NCI-H128 (cell line): Measurements from ENCODE around the gene ADD2.

ENCODE experiments used
- DNase-seq: peaks from one replicate; lab custom pipeline; 2025; ENCODE audit not compliant: unreplicated experiment; lab: John Stamatoyannopoulos, UW

ADD2 gene

DNA sequence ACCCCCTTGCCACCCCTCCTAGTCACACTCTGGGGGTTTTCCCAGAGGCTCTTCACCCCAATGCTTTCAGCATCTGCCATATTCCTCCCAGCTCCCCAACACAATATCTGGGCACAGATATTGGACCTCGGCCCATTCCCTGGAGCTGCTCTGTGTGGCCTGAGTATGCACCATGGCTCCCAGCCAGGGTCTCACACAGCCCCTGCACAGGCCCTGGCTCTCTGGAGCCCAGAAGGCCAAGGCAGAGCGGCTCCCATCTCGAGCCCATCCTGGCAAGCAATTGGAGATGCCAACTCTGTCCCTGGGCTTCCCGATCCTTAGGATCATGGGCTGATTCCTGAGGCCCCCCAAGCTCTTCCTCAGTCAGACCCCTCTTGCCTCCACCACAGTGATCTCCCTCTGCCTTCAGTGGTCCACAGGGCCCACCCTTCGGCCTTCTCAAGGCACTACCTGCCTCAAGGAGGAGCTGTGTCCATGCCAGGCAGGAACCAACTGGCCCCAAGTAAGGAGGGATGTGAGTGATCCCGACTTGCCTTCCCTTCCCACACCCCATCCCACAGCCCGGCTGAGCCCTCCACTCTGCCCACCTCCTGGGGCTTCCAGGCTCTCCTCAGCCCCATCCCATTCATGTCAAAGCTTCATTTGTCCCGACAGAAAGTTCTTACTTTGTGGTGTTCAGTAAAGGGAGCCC, 62.7 kb downstream of the ADD2 start:
- DNase-seq: no peak

DNA sequence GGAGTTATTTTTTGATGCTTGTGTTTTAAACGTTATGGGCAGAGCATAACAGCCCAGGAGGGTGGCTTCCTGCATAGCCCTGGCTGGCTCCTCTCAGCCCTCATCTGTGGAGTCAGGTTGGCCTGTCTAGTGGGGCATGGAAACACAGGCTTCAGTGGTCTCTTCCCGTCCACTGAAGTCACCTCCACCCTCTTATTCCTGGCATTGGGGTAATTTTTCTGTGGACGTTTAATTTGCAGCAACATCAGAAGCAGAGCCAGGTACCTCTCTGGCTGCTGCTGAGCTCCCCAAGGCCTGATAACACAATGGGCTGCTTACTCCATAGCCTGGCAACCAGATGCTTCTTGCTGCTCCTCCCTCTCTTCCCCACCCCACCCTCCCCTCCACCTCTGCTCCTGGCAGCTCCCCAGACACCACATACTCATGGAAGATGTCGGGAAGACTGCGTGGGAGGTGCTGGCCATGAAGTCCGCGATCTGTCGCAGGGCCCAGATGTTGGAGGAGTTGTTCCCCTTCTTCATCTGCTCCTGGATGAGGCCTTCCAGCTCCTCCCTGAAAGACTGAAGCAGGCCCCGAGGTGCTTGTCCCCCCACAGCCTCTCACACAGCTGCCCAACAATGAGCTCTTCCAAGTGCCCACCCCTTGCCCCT, 64.0 kb downstream of the ADD2 start:
- no peak for DNase-seq

DNA sequence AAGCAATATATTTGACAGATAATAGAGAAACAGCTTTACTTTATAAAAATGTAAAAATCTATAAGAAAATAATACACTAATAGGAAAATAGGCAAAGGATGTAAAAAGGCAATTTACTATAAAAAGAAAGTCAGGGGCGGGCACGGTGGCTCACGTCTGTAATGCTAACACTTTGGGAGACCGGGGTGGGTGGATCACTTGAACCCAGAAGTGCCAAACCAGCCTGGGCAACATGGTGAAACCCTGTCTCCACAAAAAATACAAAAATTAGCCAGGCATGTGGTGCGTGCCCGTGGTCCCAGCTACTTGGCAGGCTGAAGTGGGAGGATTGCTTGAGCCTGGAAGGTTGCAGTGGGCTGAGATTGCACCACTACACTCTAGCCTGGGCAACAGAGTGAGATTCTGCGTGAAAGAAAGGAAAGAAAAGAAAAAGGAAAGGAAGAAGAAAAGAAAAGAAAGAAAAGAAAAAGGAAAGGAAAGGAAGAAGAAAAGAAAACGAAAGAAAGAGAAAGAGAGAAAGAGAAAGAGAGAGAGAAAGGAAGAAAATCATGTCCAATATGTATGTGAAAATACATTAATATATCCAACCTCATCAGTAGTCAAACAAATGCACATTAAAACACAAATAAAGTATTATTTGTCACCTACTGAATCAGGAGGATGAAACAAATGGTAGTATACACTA, 65.1 kb downstream of the ADD2 start:
- no peak for DNase-seq

DNA sequence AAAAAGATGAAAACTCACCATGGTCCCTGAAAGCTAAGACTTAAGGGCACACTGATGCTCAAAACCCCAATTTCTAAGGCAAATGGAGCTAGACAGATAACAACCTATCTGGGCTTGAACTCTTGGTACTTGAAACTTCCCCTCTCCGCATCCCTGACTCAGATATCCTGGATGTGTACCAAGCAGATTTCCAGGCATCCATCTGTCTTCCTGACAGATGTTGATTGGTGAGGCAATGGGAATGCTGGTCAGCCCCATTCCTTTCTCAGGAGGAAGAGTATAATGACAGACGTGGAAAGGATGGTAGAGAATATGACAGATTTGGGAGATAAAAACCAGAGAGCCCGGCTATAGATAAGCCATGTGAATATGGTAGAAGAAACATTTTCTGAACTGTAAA, 69.2 kb downstream of the ADD2 start:
- no peak for DNase-seq

DNA sequence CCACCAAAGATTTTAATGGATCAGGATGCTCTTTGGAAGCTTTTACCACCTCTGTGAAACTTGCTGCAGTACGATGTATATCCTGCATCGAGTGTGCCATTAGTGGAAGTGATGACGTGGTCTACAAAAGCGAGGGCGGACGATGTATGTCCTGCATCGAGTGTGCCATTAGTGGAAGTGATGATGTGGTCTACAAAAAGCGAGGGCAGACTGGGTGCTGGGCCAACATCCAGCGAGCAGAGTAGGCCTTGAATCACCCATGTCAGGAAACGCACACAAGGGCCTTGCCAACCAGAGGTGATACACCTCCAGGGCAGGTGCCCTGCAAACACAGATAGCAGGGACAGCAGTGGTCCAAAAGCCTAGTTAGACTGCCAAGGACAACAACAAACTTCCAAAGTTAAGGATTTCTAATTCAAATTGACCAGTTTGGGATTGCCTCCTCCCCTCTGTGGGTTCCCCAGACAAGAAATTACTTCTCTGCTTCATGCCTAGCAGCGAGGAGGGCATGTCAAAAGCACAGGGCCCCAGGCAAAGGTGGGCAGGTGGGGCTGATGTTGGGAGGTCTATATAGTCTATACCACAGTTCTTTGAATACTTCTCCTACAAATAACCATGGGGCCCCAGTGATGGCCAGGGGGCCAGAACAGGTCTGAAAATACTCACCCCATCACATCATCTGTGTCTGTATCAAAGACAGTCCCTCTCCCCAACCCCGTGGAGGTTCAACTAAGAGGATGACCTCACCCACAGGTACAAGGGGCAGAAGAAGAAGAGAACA, 70.2 kb downstream of the ADD2 start:
- no peak for DNase-seq

DNA sequence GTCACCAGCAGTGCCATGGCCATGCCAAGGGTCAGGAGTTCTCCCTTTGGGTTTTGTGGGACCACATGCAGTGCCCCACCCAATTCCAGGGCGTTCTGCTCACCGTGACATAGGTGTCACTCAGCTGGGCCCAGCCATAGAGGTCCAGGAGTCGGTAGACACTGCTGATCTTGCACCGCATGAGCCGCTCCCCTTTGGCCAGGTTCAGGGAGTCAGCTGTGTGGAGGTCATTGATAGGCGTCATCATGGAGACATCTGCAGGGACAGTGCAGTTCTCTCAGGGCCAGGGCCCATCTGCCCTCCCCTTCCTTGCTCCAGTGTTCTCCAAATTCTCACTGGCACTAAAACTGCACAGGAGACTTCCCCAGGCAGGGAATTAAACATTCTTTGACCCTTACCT, 71.9 kb downstream of the ADD2 start:
- DNase-seq: no peak

DNA sequence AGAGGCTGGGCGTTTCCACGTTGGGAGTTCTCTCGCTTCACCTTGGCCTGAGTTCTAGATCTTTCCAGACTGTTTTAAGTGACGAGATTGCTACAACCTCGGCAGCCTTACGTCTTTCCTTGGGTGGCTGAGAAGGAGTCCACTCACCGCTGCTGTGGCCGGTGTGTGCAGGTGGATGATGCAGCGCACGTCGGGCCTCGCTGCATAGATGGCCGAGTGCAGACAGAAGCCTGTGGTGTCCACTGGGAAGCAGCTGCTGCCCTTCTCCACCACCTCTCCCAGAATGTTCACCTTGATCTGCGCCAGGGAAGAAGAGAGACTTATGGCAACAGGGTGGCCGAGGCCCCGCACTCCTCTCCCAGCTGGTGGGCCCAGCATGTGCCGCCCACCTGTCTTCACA, 75.7 kb downstream of the ADD2 start:
- DNase-seq: no peak

DNA sequence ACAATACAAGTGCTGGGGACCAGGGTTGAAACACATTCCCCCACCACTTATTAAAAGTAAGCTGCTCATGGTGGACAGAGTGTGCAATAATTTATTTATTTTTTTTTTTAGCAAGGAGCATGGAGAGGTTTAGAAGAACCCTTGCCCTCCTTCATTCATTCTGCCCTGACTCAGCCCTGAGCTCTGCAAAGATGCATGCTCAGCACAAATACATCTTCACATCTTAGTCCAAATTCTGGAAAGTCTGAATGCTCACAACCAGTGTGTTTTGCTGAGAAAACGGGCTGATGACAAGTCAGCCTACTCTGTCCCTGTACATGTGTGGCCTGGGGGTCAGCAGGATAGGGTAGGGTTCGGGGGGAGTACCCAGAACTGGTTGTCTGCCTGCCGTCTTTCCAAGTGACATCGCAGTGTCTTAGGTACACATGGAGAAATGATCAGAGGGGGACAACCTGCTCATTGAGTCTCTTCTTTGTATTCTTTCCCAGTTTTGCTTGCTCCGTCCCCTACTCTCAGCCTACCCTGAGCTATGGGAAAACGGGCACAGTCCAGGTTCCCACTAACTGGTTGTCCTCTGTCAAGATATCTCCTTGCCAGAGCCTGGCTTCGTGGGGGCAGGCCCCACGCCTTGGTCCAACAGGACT, 76.4 kb downstream of the ADD2 start:
- no peak for DNase-seq

DNA sequence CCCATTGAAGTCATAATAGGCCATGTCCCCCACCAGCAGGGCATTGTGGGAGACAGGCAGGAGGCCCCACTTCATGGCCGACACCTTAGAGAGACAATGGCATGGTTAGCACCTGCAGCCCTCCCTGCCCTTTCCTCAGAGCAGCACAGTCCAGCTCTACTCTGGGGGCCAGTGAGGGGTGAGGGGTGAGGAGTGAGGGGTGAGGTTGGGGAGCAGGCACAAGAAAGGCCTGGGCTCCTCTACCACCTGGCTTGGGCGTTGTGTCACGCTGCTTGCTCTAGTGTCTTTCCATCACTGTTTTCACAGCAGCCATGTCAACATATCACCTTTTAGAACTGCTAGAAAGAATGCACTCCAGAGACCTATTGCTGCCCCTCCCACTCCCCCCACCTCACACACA, 77.2 kb downstream of the ADD2 start:
- DNase-seq: no peak

DNA sequence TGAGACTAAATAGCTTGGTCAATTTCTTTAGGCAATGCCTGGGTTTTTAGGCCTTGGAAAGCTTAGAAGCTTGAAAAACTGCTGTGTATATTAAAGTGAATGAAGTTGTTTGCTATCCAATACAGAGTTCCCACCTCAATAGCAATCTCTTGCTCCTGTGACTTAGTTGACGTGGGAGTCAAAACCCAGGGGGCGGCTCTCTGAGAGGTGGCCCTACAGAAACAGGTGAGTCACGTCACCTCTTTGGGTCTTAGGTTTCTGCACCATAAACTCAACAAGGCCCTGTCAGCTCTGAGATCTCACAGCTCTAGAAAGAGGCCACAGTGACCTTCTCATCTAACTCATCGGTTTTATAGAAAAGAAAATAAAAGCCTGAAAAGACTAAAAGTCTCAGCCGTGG, 79.6 kb downstream of the ADD2 start:
- no peak for DNase-seq

DNA sequence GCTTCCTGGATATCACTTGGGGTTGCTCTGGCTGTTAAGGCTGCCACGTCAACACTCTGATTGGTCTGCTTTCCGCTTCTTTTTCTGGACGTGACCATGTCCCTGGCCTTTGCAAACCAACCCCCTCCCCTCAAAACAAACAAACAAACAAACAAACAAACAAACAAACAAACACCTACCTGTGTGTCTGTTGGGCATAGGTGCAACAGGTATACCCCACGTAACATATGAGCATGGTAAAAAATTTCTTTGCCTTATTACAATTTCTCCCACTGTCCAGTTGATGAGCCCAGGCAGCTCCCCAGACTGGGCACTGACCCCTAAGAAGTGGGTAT, 80.6 kb downstream of the ADD2 start:
- no peak for DNase-seq

DNA sequence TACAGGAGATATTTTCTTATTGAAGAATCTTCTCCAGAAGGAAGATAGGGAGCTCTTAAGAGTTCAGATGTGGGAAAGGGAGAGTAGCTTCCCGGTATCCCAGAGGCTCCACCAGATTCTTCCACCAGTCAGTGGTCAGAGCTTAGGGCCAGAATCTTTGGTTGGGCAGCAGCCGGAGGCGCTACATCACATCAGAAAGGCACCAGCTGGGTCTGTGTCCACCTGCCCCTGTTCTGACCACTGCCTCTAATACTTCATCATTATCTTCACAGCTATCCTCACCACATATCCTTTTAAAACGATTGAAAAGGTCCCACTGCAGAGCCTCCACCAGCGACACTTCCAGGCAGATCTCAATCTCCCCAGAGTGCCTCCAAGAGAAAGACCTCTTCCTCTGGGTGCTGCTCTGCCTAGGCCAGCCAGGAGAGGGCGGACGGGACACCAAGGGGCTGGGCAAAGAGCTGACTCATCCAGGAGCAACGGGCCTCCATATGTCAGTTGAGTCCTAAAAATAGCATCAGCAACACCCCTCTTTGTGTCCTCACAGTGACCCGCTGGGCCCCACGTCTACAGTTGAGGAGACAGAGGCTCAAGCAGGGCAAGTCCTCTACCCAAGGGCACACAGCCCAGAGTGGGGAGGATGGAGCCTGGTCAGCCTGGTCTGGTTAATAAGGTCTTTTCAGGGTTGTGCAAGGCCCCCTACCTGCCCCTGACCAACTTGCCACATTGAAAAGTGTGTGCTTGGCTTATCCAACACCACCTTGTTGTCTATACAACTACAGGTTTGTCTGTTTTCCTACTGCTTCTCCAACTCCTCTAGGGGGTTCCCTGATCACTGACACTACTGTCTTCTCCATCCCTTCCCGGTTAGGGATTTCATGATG, 81.2 kb downstream of the ADD2 start:
- DNase-seq: no peak

DNA sequence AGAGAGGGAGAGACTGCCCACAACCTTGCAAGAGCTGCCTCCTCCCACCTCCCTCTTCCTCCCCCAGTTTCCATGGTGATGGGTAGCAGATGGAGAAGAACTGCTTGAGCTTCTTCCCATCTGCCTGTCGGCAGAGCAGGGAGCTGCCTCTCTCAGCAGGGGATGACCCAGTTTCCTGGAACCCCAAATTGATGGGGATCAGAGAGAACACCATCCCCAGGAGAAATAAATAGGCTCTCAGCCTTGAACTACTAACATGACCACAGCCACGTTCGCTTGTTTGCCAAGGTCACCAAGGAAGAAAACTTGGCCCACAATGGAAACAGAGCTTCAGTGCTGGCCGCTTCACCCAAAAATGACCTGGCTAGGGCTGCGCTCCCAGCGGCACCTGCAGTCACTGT, 82.2 kb downstream of the ADD2 start:
- DNase-seq: no peak

DNA sequence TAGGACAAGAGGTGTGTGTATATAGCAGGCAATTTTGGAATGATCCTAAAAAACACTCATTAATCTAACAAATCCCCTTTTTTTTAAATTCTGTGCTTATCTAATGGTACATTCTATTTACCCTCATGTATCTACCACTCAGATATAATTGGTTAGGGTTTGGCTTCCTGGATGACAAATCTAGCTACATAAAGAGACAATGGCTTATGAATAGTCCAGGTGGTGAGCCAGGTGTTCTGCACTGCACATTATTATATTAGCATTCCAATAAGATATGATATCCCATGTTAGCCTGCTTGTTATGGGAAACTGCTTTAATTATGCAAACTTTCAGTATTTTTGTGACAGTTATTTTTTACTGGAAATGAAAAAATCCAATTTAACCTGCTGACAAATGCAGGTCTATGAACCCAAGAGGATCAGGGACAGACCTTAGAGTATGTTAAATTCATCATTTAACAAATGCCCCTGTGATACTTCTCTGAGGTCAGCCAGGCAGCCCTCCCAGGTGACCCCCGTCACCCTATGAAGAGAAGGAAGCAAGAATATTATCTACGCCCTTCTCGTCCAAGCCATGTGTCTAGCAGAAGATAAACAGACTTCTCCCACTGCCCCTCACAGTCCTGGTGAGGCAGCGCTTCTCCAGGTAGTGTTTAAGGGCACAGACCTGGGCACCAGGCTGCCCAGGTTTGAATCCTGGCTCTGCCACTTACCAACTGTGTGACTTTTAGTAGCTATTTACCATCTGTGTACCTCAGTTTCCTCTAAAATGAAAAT, 83.0 kb downstream of the ADD2 start:
- DNase-seq: no peak

DNA sequence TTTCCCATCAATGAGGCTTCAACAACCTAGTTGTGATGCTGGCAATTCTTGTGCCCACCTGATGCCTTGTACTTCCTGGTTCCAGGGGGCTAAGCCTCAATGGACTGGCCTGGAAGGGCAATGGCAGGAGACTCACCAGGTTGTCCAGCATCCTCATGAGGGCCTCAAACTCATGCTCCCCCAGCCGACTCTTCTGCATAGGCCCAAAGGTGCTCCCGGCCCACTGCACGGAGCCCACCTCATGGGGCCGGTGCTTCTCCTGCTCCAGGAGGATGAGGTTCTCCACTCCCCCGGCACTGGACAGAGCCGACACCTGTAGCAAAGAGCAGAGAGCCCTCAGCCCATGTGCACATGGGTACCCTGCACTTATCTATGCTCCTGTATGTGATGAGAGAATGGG, 84.5 kb downstream of the ADD2 start:
- no peak for DNase-seq

DNA sequence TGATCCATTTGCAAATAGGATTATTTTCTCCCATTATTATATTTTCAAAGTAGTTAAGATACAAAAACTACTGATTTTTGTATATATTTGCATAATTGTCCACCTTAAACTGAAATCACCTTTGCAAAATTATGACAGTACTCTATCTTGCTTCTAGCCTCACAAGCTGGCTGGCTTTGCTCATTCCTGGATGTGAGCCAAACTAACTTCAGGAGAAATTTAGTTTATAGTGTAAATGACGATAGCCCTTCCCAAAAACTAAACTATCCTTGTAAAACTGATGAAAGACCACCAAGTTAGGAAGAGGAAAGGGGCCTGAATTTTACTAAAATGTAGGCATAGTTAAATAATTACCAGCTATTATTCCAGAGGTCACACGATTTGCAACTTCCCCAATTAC, 87.3 kb downstream of the ADD2 start:
- DNase-seq: no peak

DNA sequence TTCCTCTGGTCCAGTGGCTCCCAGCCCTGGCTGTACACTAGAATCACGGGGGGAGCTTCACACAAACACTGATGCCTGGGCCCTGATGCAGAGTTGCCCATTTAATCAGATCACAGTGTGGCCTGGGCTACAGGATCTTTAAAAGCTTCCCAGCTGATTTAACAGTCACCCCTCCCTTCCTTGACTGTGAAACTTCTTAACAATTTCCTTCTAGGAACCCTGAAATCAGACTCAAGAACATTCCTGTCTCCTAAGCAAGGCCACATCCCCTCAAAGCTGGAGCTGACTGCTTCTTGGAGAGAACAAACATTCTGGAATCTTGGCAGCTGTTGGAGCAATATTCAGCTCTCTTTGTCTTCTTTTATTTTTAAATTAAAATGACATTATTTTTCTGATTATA, 88.7 kb downstream of the ADD2 start:
- no peak for DNase-seq

DNA sequence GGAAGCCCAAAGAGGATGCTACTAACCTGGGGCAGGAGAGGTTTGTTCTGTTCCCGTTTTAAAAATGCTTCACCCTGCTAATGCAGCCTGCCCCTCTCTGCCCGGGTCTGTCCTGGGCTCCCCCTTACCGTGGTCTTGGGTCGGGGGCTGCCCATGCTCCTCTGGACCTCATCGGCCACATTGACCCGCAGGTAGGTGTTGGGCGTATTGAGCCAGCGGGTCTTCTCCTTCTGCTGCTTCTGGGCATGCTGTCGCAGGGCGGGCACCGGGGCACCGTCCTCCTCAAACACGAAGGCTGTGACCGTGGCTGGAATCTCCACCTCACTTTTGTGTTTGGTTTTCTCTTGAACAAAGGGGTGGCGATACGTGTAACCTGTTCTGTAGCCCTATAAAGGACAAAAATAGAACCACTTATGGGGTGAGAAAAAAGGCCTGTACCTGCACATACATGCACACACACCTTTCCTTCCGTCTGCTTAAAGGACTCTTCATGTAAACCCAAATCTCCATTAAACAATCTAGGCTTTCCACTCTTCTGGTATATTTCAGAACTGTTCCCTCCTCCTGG, 89.3 kb downstream of the ADD2 start:
- no peak for DNase-seq

DNA sequence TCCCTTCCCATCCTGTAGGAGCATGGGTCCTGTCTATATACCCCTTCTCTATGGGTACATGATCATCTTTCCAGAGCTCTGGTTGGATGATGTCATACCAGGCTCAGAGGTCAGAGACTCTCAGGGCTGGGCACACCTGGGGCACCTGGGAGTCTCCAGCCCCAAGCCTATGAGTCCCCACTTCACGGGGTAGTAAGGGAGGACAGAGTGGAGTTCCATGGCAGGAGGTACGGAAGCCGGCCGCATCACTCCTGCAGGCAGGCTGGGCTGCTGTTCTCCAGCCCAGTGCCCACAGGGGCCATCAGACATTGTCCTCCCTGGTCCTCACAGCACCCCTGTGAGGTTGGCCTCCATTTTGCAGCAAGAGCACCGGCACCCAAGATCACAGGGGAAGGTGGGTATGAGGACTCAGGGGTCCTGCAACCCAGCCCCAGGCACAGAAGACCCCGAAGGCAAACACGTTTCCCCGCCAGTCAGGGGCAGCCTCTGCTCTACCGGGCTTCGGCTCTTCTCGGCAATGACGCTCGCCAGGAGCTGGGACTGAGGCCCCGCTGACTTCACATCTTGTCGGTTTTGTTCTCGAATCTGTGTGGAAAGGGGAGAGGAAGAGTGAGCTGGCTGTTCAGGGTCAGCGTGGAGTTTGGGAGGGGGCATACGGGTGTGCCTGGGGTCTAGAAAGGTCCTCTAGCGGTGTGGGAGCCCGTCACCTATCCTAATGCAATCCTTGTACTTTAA, 91.5 kb downstream of the ADD2 start:
- no peak for DNase-seq
